ENCODE results near the gene FZR1.
A peak's percentile ranks its signal among the peaks of the same experiment; 100 is the strongest.

The FZR1 gene

DNA sequence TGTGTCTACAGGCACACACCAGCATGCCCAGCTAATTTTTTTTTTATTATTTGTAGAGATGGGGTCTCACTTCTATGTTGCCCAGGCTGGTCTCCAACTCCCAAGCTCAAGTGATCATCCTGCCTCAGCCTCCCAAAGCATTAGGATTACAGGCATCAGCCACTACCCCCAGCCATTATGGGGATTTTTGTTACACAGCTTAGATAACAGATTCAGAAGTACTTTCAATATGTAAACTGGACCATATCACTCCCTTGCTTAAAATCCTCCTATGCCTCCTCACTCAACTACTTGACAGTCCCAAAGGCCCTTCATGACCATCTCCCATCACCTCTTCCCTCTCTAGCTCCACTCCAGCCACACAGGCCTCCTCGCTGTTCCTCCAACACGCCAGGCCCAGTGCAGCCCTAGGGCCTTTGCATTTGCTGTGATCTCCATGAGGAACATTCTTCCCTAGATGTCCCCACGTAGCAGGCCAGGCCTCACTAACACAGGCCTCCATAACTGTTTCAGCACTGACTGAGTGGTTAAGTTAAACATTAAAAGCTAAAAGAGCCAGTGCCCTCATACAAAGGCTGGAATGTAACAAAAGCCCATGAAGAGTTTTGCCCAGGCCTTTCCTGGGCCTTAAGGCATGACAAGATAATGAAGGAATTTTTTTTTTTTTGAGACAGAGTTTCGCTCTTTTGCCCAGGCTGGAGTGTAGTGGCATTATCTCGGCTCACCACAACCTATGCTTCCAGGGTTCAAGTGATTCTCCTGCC lies 8.2 kb upstream of the FZR1 start:
- no peak overlapping the region for H3K4ac ChIP-seq (ENCODE audit: low read depth in 1 of 2, low read length in 2 of 2)
- no peaks in the 10 kb centered on the region for H3K9me3 ChIP-seq (ENCODE audit: control insufficient read depth, low read length)
- no peak overlapping the region for H4K8ac ChIP-seq (ENCODE audit: low read length)
- H2AFZ ChIP-seq (ENCODE audit: low read depth, low read length), result no peak overlapping the region
- H3K4me3 ChIP-seq (ENCODE audit: insufficient read depth in 1 of 2, low read depth in 1 of 2, low read length in 2 of 2), result no peak overlapping the region
- 95% methylated on average over 5 of the region's 5 CpGs for WGBS
- no peak overlapping the region for H3K18ac ChIP-seq (ENCODE audit: low read depth in 1 of 2, low read length in 2 of 2)
- peaks cover 30 to 44% of the 10 kb centered on the region in 2 experiments for H3K36me3 ChIP-seq (ENCODE audit: control insufficient read depth in 1 of 2, insufficient read depth in 2 of 2, low read depth in 1 of 2, low read length in 2 of 2)
- peak overlapping the region; percentile 67 for H2AK5ac ChIP-seq (ENCODE audit: low read length, severe bottlenecking)
- H3K79me1 ChIP-seq (replicated peaks; ENCODE audit: low read length, poor library complexity, severe bottlenecking), result peaks cover 19% of the 10 kb centered on the region
- H3K14ac ChIP-seq (ENCODE audit: low read length in 2 of 2), result no peak overlapping the region
- no peak overlapping the region for H3K23ac ChIP-seq (ENCODE audit: low read length in 2 of 2)
- no peaks in the 10 kb centered on the region for H3K27me3 ChIP-seq (ENCODE audit: control insufficient read depth in 1 of 2, insufficient read depth in 1 of 2, low read length in 2 of 2)
- no peak overlapping the region for H2BK12ac ChIP-seq (ENCODE audit: low read length in 2 of 2)
- no peak for DNase-seq
- peak overlapping the region; percentile 95 for H3K27ac ChIP-seq (ENCODE audit: low read length, poor library complexity, severe bottlenecking)
- peak overlapping the region; percentile 63 for H2BK5ac ChIP-seq (ENCODE audit: low read depth, low read length, poor library complexity, severe bottlenecking)
- H3K4me2 ChIP-seq (ENCODE audit: low read length, poor library complexity, severe bottlenecking), result peak overlapping the region; percentile 29
- no peak overlapping the region for H3K9ac ChIP-seq (ENCODE audit: low read length)
- no peak overlapping the region for H4K91ac ChIP-seq (ENCODE audit: low read length)
- H3K4me1 ChIP-seq (ENCODE audit: control insufficient read depth, insufficient read depth, low read depth, low read length), result peaks cover 18% of the 10 kb centered on the region
- no peak overlapping the region for H2BK120ac ChIP-seq (ENCODE audit: low read depth, low read length)
- H2BK15ac ChIP-seq (ENCODE audit: low read depth, poor library complexity, severe bottlenecking), result no peak overlapping the region

- WGBS, result 30% methylated on average over 18 of the region's 18 CpGs
- Histone ChIP-seq H3K4me2 (ENCODE audit: low read length, poor library complexity, severe bottlenecking) (peak overlapping the region; percentile 84), H3K4me3 (ENCODE audit: insufficient read depth in 1 of 2, low read depth in 1 of 2, low read length in 2 of 2) (peak overlapping the region; percentile 91 to 99), H4K91ac (ENCODE audit: low read length) (peak overlapping the region; percentile 100), H2AFZ (ENCODE audit: low read depth, low read length) (no peak overlapping the region), H3K79me1 (replicated peaks; ENCODE audit: low read length, poor library complexity, severe bottlenecking) (peaks cover 10% of the 10 kb centered on the region), H3K23ac (ENCODE audit: low read length in 2 of 2) (no peak overlapping the region), H3K27ac (ENCODE audit: low read length, poor library complexity, severe bottlenecking) (peak overlapping the region; percentile 18), H2BK120ac (ENCODE audit: low read depth, low read length) (peak overlapping the region; percentile 87), H3K4me1 (ENCODE audit: control insufficient read depth, insufficient read depth, low read depth, low read length) (peaks cover 13% of the 10 kb centered on the region), H2AK5ac (ENCODE audit: low read length, severe bottlenecking) (no peak overlapping the region), H2BK5ac (ENCODE audit: low read depth, low read length, poor library complexity, severe bottlenecking) (peak overlapping the region; percentile 99), H4K8ac (ENCODE audit: low read length) (peak overlapping the region; percentile 100), H3K27me3 (ENCODE audit: control insufficient read depth in 1 of 2, insufficient read depth in 1 of 2, low read length in 2 of 2) (no peaks in the 10 kb centered on the region), H2BK12ac (ENCODE audit: low read length in 2 of 2) (no peak overlapping the region), H3K9me3 (ENCODE audit: control insufficient read depth, low read length) (no peaks in the 10 kb centered on the region), H3K9ac (ENCODE audit: low read length) (peak overlapping the region; percentile 97), H2BK15ac (ENCODE audit: low read depth, poor library complexity, severe bottlenecking) (no peak overlapping the region), H3K4ac (ENCODE audit: low read depth in 1 of 2, low read length in 2 of 2) (peak overlapping the region; percentile 72 to 87), H3K36me3 (ENCODE audit: control insufficient read depth in 1 of 2, insufficient read depth in 2 of 2, low read depth in 1 of 2, low read length in 2 of 2) (peaks cover 24 to 25% of the 10 kb centered on the region in 2 experiments), H3K14ac (ENCODE audit: low read length in 2 of 2) (no peak overlapping the region), H3K18ac (ENCODE audit: low read depth in 1 of 2, low read length in 2 of 2) (peak overlapping the region in 1 of 2 experiments; percentile 44)
- no peak for DNase-seq
Observed at GRCh38 chr19:3499738-3500428, 6.2 kb upstream of the FZR1 start.

DNA sequence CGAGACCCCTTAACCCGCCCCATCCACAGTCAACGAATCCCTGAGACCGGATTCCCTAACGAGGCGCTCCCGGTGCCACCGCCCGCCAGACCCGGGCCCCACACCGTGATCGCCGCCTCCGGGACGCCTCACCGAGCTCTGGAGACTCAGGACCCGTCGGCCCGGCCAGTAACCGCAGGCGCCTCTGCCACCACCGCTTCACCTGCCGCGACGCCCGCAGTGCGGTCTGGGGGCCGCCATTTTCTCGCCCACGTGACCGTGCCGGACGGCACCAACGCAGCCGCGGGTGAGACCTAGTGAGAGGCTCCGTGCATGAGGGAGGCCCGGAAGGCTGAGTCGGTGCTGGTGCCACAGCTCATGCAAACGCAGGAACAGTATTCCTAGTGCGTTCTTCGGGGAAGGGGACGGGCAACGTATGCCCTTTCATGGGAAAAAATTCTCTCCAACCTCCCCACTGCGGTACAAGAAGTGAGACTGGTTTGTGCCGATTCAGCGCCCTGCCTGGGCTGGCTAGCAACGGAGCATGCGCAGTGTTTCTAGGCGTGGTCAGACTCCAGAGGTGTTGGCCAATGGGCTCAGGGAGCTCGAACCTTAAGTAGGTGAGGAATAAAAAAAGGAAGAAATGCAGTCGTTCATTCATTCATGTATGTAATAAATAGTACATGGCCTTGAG lies 5.5 kb upstream of the FZR1 start, which contains the start of gene DOHH:
Gene DOHH (minus strand): TSS at position 246 of the 673 bp plus-strand sequence. CDS start 3,860 bp downstream, outside the sequence.
- Histone ChIP-seq H3K9me3 (ENCODE audit: control insufficient read depth, low read length) (no peaks in the 10 kb centered on the region), H3K14ac (ENCODE audit: low read length in 2 of 2) (peak within 1 kb of the TSS in 1 of 2 experiments; percentile 80), H2BK120ac (ENCODE audit: low read depth, low read length) (peak within 1 kb of the TSS; percentile 87), H2BK15ac (ENCODE audit: low read depth, poor library complexity, severe bottlenecking) (peak within 1 kb of the TSS; percentile 95), H2AK5ac (ENCODE audit: low read length, severe bottlenecking) (peak within 1 kb of the TSS; percentile 47), H3K4me1 (ENCODE audit: control insufficient read depth, insufficient read depth, low read depth, low read length) (peaks cover 16% of the 10 kb centered on the region), H4K8ac (ENCODE audit: low read length) (peak within 1 kb of the TSS; percentile 100), H3K23ac (ENCODE audit: low read length in 2 of 2) (no peak within 1 kb of the TSS), H3K9ac (ENCODE audit: low read length) (peak within 1 kb of the TSS; percentile 97), H3K4me3 (ENCODE audit: insufficient read depth in 1 of 2, low read depth in 1 of 2, low read length in 2 of 2) (peak within 1 kb of the TSS; percentile 91 to 99), H3K4me2 (ENCODE audit: low read length, poor library complexity, severe bottlenecking) (peak within 1 kb of the TSS; percentile 84), H3K79me1 (replicated peaks; ENCODE audit: low read length, poor library complexity, severe bottlenecking) (peaks cover 10% of the 10 kb centered on the region), H3K36me3 (ENCODE audit: control insufficient read depth in 1 of 2, insufficient read depth in 2 of 2, low read depth in 1 of 2, low read length in 2 of 2) (peaks cover 17 to 18% of the 10 kb centered on the region in 2 experiments), H4K91ac (ENCODE audit: low read length) (peak within 1 kb of the TSS; percentile 100), H2BK5ac (ENCODE audit: low read depth, low read length, poor library complexity, severe bottlenecking) (peak within 1 kb of the TSS; percentile 99), H2BK12ac (ENCODE audit: low read length in 2 of 2) (peak within 1 kb of the TSS; percentile 80 to 98), H3K4ac (ENCODE audit: low read depth in 1 of 2, low read length in 2 of 2) (peak within 1 kb of the TSS; percentile 72 to 87), H2AFZ (ENCODE audit: low read depth, low read length) (peak within 1 kb of the TSS; percentile 81), H3K18ac (ENCODE audit: low read depth in 1 of 2, low read length in 2 of 2) (peak within 1 kb of the TSS; percentile 98 to 100), H3K27me3 (ENCODE audit: control insufficient read depth in 1 of 2, insufficient read depth in 1 of 2, low read length in 2 of 2) (no peaks in the 10 kb centered on the region), H3K27ac (ENCODE audit: low read length, poor library complexity, severe bottlenecking) (peak within 1 kb of the TSS; percentile 98)
- under 1% methylated on average over 50 of the region's 52 CpGs for WGBS
- peak; percentile 96 for DNase-seq
